ENCODE measurements around the gene ADCY6. TPM values are rescaled to one million over a fixed set of nuclear protein-coding genes. Genes with fewer than 3 reads are reported as not detected.

The ADCY6 gene

Small RNAs within 50 kb of the gene (small RNA-seq; reads per million reads assigned to genes)
- gene MIR4701 (ENCODE audit: insufficient read depth) (not detected), gene RF00019 (ENCODE audit: insufficient read depth) (not detected)

Data from mesendoderm (in vitro differentiated cells).